Keratinocyte (primary cell): ENCODE measurements around the gene IGFBP7. TPM values are rescaled to one million over a fixed set of nuclear protein-coding genes. Genes with fewer than 3 reads are reported as not detected.

ENCODE experiments used
- DNase-seq: peaks from one replicate; pipeline ENCODE4 v3.0.0-alpha.2; 2011; ENCODE audit warnings: low read depth, missing footprints, low spot score
- FAIRE-seq: peaks from 2 replicates; lab custom pipeline; 2011; peaks lifted over from hg19 to GRCh38; lab: Jason Lieb, UNC
- H2AFZ ChIP-seq: 2 replicates; pipeline ENCODE4 v1.6.0; 2012; ENCODE audit warnings: low read length, control low read depth, inconsistent platforms; ENCODE audit not compliant: control insufficient read depth
- H3K27ac ChIP-seq: 2 replicates; pipeline ENCODE4 v1.5.1; 2011; ENCODE audit warnings: low read length; ENCODE audit not compliant: control insufficient read depth, insufficient read depth
- H3K27me3 ChIP-seq: 3 replicates; pipeline ENCODE4 v1.6.0; 2011; ENCODE audit warnings: low read length; ENCODE audit not compliant: control insufficient read depth, insufficient read depth; ENCODE audit errors: extremely low read depth
- H3K36me3 ChIP-seq, 2 experiments: 2 replicates in 1 of 2; 3 replicates in 1 of 2; pipeline ENCODE4 v1.5.1; 2011; ENCODE audit warnings: low read length in 2 of 2, mild to moderate bottlenecking in 1 of 2; ENCODE audit not compliant: control insufficient read depth in 2 of 2, insufficient read depth in 2 of 2; ENCODE audit errors: extremely low read depth in 1 of 2
- H3K4me1 ChIP-seq: 3 replicates; pipeline ENCODE4 v1.5.1; 2011; ENCODE audit warnings: low read length; ENCODE audit not compliant: control insufficient read depth, insufficient read depth; ENCODE audit errors: extremely low read depth
- H3K4me2 ChIP-seq: 3 replicates; pipeline ENCODE4 v1.6.0; 2011; ENCODE audit warnings: low read depth, low read length; ENCODE audit not compliant: control insufficient read depth, insufficient read depth; ENCODE audit errors: extremely low read depth
- H3K4me3 ChIP-seq, 3 experiments: fragments of 200-600 bp in 1 of 3; sonication (generic) in 1 of 3; 2 replicates in 2 of 3; 3 replicates in 1 of 3; pipeline ENCODE4 v1.5.1; 2011 to 2016; ENCODE audit warnings: low read length in 3 of 3, mild to moderate bottlenecking in 3 of 3, control low read depth in 2 of 3, inconsistent platforms in 1 of 3, low read depth in 1 of 3, mixed read lengths in 1 of 3, mixed run types in 1 of 3, moderate library complexity in 1 of 3; ENCODE audit not compliant: control insufficient read depth in 2 of 3, insufficient read depth in 2 of 3; ENCODE audit errors: extremely low read depth in 1 of 3
- H3K79me2 ChIP-seq: 2 replicates; pipeline ENCODE4 v1.6.0; 2012; ENCODE audit warnings: low read length; ENCODE audit not compliant: control insufficient read depth, insufficient read depth
- H3K9ac ChIP-seq: 3 replicates; pipeline ENCODE4 v1.6.0; 2011; ENCODE audit warnings: low read length; ENCODE audit not compliant: control insufficient read depth, insufficient read depth; ENCODE audit errors: extremely low read depth
- H3K9me1 ChIP-seq: 3 replicates; pipeline ENCODE4 v1.6.0; 2011; ENCODE audit warnings: low read length; ENCODE audit not compliant: control insufficient read depth, insufficient read depth; ENCODE audit errors: extremely low read depth
- H3K9me3 ChIP-seq: 2 replicates; pipeline ENCODE4 v1.5.1; 2012; ENCODE audit warnings: low read depth, low read length; ENCODE audit not compliant: control insufficient read depth
- H4K20me1 ChIP-seq: 3 replicates; pipeline ENCODE4 v1.6.0; 2011; ENCODE audit warnings: low read length; ENCODE audit not compliant: control insufficient read depth, insufficient read depth; ENCODE audit errors: extremely low read depth
- CTCF ChIP-seq, 3 experiments: IDR thresholded peaks in 1 of 3; conservative IDR thresholded peaks in 1 of 3; optimal IDR thresholded peaks in 1 of 3; 2 replicates in 2 of 3; 3 replicates in 1 of 3; pipeline versions ENCODE3 to v1.5.1; 2011; ENCODE audit warnings: low read length in 3 of 3, mild to moderate bottlenecking in 3 of 3, moderate library complexity in 2 of 3, control low read depth in 1 of 3, inconsistent platforms in 1 of 3; ENCODE audit not compliant: insufficient read depth in 2 of 3; ENCODE audit errors: extremely low read depth in 1 of 3
- EZH2 ChIP-seq: IDR thresholded peaks from one replicate; pipeline ENCODE4 v1.6.1; 2012; ENCODE audit warnings: inconsistent platforms, mild to moderate bottlenecking, low read length, moderate library complexity
- dilution Hi-C: fragments of 300-500 bp; cut with MboI; formaldehyde crosslinking; loops from one replicate; pipeline ENCODE4 v1.7.0; 2020; ENCODE audit warnings: low sequenced_read_pairs; ENCODE audit not compliant: extremely low pct_ligation_motif_present
- polyA plus RNA-seq, 5 experiments: library from polyadenylated mRNA; depleted of rRNA in 3 of 5; stranded (reverse) in 3 of 5; stranded (forward) in 1 of 5; unstranded in 1 of 5; fragments of >200 nt; gene quantifications; 1 replicate in 1 of 5; 2 replicates in 3 of 5; 3 replicates in 1 of 5; pipeline versions ENCODE4 v1.2.1 to v1.2.3, GENCODE V29; 2011 to 2012; ENCODE audit warnings: missing spikeins in 2 of 5, low read depth in 1 of 5, low replicate concordance in 1 of 5

IGFBP7 gene
- polyA plus RNA-seq, 1 donor (not counting 4 experiments of a cell fraction or from before 2014, with no cell fraction given), result 413 TPM

- H3K9me1 ChIP-seq, result no peaks in the 10 kb centered on the region
- no peaks in the 10 kb centered on the region for H3K36me3 ChIP-seq
- no peak overlapping the region for H2AFZ ChIP-seq
- no peak overlapping the region for H3K4me3 ChIP-seq
- dilution Hi-C loops, result no loop called here
- H3K9me3 ChIP-seq, result no peaks in the 10 kb centered on the region
- DNase-seq (no peak), FAIRE-seq (no peak)
- H3K27ac ChIP-seq, result no peak overlapping the region
- no peak for TF ChIP-seq CTCF (optimal IDR thresholded peaks at IDR 0.05 in 1 of 3, IDR thresholded peaks at IDR 0.05 in 1 of 3, conservative IDR thresholded peaks at IDR 0.05 in 1 of 3; ENCODE audit: extremely low read depth in 1 of 3, insufficient read depth in 2 of 3, low read length in 3 of 3)
- TF ChIP-seq EZH2, result no peak
- H3K79me2 ChIP-seq, result no peaks in the 10 kb centered on the region
- H3K27me3 ChIP-seq, result no peaks in the 10 kb centered on the region
- no peak overlapping the region for H3K4me2 ChIP-seq
- H4K20me1 ChIP-seq, result no peaks in the 10 kb centered on the region
- peaks cover 18% of the 10 kb centered on the region for H3K4me1 ChIP-seq
- no peak overlapping the region for H3K9ac ChIP-seq
Measured at GRCh38 chr4:57153207-57153606, 43.0 kb upstream of the IGFBP7 start.

- dilution Hi-C loops, result no loop called here
- Histone ChIP-seq H3K9ac (no peak overlapping the region), H3K4me2 (no peak overlapping the region), H3K27me3 (no peaks in the 10 kb centered on the region), H3K36me3 (no peaks in the 10 kb centered on the region), H3K79me2 (no peaks in the 10 kb centered on the region), H3K9me3 (no peaks in the 10 kb centered on the region), H4K20me1 (no peaks in the 10 kb centered on the region), H3K4me3 (no peak overlapping the region), H3K4me1 (peaks cover 18% of the 10 kb centered on the region), H3K9me1 (no peaks in the 10 kb centered on the region), H2AFZ (no peak overlapping the region), H3K27ac (no peak overlapping the region)
- DNase-seq (no peak), FAIRE-seq (peak; percentile 68)
- TF ChIP-seq EZH2 (no peak), CTCF (optimal IDR thresholded peaks at IDR 0.05 in 1 of 3, IDR thresholded peaks at IDR 0.05 in 1 of 3, conservative IDR thresholded peaks at IDR 0.05 in 1 of 3; ENCODE audit: extremely low read depth in 1 of 3, insufficient read depth in 2 of 3, low read length in 3 of 3) (no peak)
Measured at GRCh38 chr4:57151481-57151880, 41.3 kb upstream of the IGFBP7 start.
